ENCODE results near the gene C12orf75.

- TF ChIP-seq CTCF (IDR thresholded peaks at IDR 0.05; ENCODE audit: insufficient read depth, low read depth, low read length) (no peak), EZH2 (IDR thresholded peaks at IDR 0.05; ENCODE audit: insufficient read depth, low read length) (no peak)
Observed at GRCh38 chr12:105337391-105337790, 6.9 kb downstream of the C12orf75 start.

All from astrocyte (in vitro differentiated cells and primary cell).